ENCODE results near the gene INTS1.

Gene INTS1

DNA sequence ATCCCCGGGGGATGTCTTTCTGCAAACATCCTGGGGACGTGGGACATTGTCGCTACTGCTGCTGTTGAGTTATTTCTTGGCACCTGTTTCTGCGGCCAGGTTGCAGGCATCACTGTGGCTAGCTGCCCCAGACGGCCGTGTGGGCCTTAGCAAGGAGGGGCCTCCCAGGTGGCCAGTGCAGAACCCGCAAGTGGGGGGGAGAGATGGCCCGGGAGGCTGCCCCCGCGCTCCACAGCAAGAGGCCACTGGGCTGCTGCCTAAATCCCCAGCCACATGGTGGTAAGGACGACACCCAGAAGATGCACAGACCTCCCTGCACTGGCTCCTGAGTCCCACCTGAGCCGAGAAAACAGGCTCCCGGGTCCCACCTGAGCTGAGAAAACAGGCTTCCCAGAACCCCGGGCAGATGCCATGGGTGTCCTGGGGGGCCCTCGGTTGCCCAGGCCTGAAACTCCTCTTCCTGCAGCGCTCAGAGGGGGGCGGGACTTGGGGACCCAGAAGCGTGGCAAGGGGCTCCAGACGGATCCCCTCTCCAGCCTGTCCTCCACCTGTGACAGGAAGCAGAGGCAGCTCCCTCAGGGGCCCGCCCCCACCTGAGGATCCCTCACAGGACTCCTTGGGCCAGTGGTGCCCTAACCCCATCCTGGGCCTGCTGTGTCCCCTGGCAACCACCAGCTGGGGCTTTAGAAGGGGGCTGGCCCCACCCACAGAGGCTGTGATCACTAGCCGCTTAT lies 25.4 kb upstream of the INTS1 start:
- no peak for TF ChIP-seq CTCF (IDR thresholded peaks at IDR 0.05; ENCODE audit: insufficient read depth, low read depth, low read length, missing control alignments)
- no peak overlapping the region for H3K4me3 ChIP-seq (ENCODE audit: low read depth, low read length)

GRCh38 chr7:1526271-1526754 lies 22.1 kb upstream of the INTS1 start:
- no peak for TF ChIP-seq CTCF (IDR thresholded peaks at IDR 0.05; ENCODE audit: insufficient read depth, low read depth, low read length, missing control alignments)
- DNase-seq (ENCODE audit: low read depth): no peak
- H3K4me3 ChIP-seq (ENCODE audit: low read depth, low read length): no peak overlapping the region

More for the DNA sequence above, 25.4 kb upstream of the INTS1 start:
- DNase-seq (ENCODE audit: low read depth): no peak

GRCh38 chr7:1525409-1525808 lies 21.2 kb upstream of the INTS1 start:
- TF ChIP-seq CTCF (IDR thresholded peaks at IDR 0.05; ENCODE audit: insufficient read depth, low read depth, low read length, missing control alignments): no peak
- no peak overlapping the region for H3K4me3 ChIP-seq (ENCODE audit: low read depth, low read length)
- no peak for DNase-seq (ENCODE audit: low read depth)

GRCh38 chr7:1523844-1524243 lies 19.7 kb upstream of the INTS1 start:
- H3K4me3 ChIP-seq (ENCODE audit: low read depth, low read length): no peak overlapping the region
- DNase-seq (ENCODE audit: low read depth): no peak
- TF ChIP-seq CTCF (IDR thresholded peaks at IDR 0.05; ENCODE audit: insufficient read depth, low read depth, low read length, missing control alignments): no peak

DNA sequence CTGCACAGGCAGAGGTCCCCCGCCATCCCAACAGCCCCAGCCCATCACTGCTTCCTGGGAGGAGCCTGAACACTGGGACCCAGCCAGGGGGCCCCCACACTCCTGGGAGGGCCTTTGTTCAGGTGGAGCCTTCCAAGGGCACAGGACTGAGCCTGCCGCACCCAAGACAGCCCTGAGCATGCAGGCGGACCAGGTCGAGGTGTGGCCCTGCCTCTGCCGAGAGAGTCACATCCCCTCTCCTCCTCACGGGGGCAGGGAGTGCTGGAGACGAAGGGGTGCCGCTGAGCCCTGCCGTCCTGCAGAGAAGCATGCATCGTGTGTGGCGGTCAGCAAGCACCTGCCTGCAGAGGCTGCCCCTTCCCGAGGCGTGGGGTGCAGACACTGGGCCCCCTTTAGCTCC lies 19.0 kb upstream of the INTS1 start:
- TF ChIP-seq CTCF (IDR thresholded peaks at IDR 0.05; ENCODE audit: insufficient read depth, low read depth, low read length, missing control alignments): no peak
- DNase-seq (ENCODE audit: low read depth): no peak
- no peak overlapping the region for H3K4me3 ChIP-seq (ENCODE audit: low read depth, low read length)

GRCh38 chr7:1521456-1521855 lies 17.3 kb upstream of the INTS1 start:
- TF ChIP-seq CTCF (IDR thresholded peaks at IDR 0.05; ENCODE audit: insufficient read depth, low read depth, low read length, missing control alignments): no peak
- no peak for DNase-seq (ENCODE audit: low read depth)

More at GRCh38 chr7:1521456-1521855, 17.3 kb upstream of the INTS1 start:
- H3K4me3 ChIP-seq (ENCODE audit: low read depth, low read length): no peak overlapping the region

All from GM12865 (cell line).